NCI-H345 treated with DMSO at 0.1 percent for 48 hours (cell line): ENCODE measurements around the gene CDPF1.
A peak's percentile ranks its signal among the peaks of the same experiment; 100 is the strongest.

Experiments
- DNase-seq: peaks from one replicate; lab custom pipeline; 2025; ENCODE audit not compliant: unreplicated experiment; lab: John Stamatoyannopoulos, UW

Gene CDPF1, protein sequence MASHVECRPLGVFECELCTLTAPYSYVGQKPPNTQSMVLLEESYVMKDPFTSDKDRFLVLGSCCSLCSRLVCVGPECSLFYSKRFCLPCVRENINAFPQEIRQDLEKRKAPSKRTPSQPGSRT

DNA sequence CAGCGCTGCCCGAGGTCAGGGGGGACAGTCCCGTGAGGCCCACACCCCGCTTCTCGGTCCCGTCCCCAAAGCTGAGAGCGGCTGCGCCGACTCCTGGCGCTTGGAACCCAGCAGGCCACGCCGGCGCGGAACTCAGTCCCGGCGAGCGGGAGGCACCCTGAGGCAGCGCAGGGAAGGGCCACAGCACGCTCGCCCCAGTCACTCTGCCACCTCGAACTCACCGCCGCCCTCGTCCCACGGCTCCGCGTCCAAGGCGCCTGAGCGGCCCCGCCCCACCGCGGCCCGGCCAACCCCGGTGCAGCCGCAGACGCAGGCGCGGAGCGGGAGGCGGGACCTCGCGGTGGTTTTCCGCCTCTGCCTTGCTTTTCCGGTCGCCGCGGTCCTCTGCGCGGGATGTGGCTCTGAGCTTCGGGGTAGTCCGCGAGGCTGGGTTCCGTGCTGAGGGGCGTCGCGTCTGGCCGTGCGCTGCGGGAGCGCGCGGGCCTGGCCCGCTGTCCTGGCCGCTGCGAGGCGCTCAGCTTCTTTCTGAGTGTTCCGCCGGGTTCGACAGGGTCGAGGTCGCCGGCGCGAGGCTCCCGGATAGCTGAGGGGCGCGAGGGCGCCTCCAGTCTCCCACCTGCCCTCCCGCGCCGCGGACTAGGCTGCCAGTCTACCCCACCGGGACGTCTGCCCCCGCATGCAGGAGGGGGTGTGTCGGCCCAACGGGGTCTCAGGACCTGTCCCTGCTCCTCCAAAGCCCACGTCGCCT, at the start of gene CDPF1:
Gene CDPF1 (minus strand): TSS at position 259 of the 748 bp plus-strand sequence. CDS start 2,009 bp downstream, outside the sequence.
- peak; percentile 46 for DNase-seq

DNA sequence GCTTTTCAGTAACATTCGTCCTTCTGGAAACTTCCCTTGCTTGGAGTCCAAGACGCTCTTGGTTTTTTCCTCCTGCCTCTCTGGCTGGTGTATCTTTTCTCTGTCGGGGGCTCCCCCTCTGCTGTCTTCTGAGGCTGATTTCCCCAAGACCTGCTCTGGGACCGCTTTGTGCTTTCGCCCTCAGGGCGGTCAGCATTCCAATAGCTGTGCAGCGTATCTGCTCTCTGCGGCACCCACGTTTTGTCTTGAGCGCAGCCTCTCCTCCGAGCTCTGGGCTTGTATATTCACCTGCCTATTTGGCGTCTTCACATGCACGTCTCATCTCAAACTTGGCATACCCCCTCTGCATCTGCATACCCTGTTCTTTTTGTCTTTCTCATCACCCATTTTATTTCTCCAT, 49.0 kb upstream of the CDPF1 start:
- DNase-seq: no peak

DNA sequence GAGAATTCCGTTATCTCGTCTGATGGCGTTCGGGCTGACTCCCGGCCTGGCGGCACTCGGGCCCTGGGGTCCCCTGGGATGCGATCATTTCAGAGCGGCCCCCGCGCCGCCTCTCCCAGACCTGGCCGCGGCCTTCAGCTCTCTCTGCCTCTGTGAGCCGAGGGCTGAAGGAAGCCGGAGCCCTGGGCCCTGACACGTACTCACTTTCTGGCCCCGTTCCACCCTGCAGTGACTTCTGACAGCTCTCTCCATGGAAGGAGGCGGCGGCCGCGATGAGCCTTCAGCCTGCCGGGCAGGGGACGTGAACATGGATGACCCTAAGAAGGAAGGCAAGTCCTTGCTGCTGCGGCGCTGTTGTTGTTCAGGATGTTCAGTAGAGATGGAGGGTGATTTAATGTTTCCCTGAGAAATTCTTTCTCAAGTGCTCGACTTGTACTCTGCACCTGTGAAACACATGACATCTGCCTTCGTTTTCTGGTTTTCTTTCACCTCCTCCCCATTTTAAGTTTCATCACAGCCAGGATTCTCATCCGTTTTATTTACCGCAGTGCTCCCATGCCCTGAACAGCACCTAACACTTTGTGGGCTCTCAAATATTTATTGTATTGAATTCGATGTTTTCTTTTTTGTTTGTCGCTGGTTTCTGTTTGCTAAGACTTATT, 47.2 kb upstream of the CDPF1 start:
- DNase-seq: no peak

DNA sequence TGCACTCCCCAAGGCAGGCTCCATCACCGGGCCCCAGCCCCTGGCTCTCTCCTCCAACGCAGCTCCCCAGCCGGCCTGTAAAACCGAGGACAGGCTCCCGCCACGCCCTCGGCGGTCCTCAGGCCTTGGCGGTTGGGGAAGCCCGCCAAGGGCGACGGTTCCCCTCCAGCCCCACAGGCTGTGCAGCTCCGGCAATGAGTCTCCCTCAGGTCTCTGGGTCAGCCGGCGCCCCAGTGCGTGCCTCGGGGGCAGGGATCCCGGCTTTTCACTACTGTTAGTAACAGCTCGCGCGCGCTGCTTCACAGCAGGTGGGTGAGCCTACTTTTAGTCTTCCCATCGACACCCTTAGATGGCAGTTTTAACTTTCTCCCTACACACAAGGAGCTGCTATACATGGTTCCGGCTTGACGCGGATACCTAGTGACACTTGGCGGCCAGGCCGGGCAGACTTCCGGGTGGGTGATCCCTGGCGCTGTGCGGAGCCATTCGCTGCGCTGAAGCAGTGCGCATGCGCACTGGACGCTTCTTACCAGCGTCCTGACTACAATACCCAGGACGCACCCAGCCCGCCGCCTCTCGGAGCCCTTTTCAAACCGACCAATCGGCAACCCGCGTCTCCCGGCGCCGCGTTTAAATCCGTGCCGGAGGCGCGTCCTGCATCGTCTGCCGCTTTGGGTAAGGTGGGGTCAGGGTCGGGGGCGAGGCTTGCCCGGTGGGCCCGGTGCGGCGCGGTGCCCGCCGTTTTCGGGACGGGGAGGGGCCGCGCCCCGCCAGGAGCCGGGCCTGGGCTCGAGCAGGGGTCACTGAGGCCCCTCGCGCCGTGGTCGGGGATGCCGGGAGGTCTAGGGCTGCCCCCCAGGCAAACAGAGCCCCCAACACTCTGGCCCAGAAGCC, 46.4 kb upstream of the CDPF1 start, which contains the start of gene GTSE1:
Gene GTSE1 (plus strand): TSS at position 614 of the 894 bp plus-strand sequence. CDS start 531 bp downstream, outside the sequence.
- DNase-seq: peak; percentile 83

DNA sequence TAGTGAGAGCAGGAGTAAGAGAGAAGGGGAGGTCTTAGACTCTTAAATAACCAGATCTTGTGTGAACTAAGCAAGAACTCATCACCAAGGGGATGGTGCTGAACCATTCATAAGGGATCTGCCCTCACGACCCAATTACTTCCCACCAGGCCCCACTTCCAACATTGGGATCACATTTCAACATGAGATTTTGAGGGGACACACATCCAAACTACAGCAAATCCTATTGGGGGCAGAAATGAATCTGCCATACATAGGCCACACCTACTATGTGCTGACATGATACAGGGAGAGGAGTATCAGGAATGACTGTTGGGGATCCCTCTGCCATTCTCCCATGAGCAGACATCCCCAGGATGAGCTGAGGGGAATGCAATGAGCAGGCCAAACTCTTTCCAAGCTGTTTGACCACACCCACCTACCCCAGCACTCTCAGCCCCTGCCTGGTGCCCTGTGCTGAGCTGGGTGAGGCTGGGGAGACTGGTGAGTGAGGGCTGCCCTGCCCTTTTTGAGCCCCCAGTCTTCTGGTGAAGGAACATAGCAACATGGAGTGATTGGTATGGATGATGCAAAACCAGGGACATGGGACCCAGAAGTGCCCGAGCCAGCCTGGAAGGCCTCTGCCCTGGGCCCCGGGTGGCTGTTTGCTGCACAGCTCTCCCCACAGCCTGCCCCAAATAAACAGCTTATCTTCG, 45.3 kb upstream of the CDPF1 start:
- no peak for DNase-seq

DNA sequence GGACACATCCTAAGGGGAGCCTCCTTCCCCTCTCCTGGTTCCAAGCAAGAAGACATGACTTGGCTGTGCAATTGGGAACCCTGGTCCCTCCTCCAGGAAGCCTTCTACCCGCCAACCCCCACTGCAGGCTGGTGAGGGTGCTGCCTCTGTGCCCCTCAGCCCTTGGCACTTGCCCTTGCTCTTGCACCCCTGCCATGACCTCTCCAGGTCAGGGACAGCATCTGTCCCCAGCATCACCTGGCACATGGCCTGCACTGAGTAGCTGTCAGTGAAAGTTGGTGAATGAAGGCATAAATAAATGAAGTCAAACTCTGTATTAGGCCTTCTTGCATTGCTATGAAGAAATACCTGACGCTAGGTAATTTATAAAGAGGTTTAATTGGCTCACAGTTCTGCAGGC, 44.7 kb upstream of the CDPF1 start:
- DNase-seq: no peak

DNA sequence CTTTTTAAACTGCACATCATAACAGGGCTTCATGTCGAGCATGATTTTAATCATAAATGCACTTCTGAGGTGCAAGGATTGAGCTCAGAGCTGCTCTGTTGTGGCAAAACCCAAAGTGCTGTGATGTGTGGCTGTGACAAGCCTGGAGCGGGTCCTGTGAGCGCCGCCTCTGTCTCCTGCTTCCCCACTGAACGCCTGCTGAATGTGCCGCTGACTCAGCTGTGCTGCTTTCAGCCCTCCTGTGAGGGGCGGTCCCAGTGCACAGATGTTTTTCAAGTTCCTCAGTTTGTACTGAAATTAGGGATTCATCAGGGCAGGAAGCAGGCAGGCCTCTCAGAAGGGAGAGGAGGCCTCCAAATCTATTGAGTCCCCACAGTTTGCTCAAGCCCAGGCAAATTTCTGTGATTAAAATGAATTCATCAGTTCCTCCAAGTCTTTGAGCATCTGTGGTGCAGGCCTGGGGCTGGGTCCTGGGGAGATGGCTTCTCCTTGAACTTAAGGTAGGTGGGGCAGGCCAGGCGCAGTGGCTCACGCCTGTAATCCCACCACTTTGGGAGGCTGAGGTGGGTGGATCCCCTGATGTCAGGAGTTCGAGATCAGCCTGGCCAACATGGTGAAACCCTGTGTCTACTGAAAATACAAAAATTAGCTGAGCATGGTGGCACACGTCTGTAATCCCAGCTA, 43.6 kb upstream of the CDPF1 start:
- DNase-seq: no peak

DNA sequence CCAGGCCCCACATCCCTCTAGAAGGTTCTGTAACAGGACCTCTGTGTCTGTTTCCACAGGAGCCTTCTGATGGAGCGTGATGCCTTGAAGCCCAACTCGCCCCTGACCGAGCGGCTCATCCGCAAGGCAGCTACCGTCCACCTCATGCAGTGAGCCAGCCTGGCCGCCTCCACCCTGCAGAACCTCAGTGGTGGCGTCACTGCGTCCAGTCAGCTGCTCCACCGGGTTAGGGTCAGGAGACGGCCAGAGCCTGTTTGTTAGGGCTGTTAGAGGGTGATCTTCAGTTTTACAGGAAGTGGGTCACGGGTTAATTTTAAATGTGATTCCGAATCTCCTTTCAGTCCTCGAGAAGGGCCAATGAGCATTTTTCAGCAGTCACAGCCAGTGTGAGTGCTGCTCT, 42.6 kb upstream of the CDPF1 start:
- DNase-seq: no peak

DNA sequence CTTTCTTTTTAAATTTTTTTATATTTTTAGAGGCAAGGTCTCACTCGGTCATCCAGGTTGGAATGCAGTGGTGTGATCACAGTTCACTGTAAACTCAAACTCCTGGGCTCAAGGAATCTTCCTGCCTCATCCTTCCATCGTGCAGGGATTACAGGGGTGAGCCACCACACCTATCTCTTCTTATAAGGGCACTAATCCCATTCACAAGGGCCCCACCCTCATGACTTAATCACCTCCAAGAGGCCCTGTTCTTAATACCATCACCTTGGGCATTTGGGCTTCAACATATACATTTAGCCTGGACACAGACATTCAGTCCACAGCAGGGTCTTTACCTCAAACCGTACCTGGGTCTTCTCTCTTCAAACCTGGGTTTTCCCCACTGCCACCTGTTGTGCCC, 42.1 kb upstream of the CDPF1 start:
- no peak for DNase-seq

DNA sequence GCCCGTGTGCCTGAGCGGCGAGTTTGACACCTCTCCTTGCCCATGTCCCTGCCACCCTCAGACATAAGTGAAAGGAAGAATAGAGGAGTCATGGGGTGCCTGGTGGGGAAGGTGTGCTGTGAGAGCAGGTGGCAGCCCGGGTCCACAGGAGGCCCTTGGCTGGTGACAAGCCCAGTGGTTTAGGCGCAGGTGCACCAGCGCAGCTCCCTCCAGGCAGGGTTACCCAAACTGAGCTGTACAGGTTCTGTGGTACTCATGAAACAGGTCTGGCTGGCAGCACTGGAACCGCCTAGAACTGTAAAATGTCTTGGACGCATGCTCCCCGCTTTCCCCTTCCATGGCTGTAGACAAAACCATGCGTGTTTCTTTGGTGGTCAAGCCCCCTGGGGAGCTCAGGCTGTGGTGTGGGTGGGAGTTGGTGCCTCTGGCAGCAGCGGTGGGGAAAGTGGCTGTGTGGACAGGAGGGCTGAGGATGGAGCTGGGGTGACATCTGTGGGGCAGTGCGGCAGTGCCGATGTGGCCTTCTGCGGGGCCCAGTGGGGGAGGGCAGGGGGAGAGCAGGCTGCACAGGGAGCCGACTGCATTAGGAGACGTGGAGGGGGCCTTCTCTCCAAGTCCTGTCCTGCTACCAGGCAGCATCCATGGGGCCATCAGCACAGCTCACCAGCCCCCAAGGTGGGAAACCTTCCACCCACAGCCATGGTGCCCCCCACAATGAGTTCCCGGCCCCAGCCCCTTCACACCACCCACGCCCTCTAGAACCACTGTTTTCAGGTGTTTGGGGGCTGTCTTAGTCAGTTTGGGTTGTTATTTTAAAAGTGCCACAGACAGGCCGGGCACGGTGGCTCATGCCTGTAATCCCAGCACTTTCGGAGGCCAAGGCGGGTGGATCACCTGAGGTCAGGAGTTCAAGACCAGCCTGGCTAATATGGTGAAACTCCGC, 41.0 kb upstream of the CDPF1 start:
- peak; percentile 71 for DNase-seq

DNA sequence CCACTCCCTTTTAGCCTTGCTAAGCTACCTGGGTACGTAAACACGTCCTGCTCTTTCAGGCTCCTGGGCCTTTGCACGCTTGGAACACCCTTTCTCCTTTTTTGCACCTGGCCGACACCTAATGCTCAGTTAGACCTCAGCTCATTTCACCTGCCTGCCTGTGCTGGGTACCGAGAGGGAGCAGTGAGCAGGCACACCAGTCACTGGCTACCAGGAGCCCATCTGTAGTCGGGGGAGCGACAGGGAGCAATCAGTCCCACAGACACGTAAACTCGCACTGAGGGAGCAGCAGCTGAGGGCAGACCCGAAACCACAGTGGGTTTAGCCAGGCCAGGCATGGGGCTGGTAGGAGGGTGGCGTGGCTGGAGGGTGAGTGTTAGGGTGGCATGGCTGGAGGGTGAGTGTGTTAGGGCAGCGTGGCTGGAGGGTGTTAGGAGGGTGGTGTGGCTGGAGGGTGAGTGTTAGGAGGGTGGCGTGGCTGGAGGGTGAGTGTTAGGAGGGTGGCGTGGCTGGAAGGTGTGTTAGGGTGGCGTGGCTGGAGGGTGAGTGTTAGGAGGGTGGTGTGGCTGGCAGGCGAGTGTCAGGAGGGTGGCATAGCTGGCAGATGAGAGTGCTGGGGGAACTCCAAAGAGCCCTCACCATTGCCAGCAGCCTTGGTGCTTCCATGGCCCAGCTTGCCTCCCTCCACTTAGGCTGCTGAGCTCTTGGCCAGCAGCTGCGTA, 40.2 kb upstream of the CDPF1 start:
- DNase-seq: no peak

DNA sequence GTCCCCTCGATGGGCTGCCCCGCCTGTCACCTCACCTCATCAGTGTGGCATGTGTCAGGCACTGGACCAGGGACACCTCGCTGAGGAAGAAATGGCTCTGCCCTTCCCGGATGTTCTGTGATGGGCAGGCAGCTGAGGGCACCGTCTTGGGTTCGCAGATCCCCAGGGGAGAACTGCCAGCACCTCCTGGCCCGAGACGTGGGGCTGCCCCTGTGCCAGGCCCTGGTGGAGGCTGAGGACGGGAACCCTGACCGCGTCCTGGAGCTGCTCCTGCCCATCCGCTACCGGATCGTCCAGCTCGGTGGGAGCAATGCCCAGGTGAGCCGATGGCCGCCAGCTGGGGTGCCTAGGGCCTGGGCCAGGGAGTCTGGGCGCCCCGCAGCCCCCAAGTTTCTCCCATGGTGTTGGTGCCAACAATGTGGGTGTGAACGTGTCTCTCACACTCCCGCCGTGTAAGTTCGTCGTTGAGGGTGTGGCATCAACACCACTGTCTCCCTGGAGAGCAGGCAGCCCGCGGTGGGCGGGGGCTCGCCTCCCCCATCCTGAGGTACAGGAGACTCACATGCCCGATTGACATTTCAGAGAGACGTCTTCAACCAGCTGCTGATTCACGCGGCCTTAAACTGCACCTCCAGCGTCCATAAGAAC, 39.3 kb upstream of the CDPF1 start:
- DNase-seq: no peak

DNA sequence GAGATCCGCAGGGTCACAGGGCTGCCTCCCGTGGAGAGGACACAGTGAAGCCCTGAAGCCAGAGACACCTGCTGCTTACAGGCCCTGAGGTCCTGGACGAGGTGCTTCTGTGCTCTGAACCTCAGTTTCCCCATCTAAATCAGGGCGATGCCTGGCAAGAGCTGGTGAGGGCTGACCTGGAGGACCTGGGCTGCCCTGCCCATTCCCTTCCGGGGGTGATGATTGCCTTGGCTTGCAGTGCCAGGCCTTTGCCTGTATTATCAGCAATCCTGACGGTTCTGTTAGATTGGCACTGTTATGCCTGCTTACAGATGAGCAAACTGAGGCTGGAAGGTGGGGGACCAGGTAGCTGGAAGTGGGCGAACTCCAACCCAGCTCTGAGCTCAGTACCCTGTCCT, 38.8 kb upstream of the CDPF1 start:
- no peak for DNase-seq

DNA sequence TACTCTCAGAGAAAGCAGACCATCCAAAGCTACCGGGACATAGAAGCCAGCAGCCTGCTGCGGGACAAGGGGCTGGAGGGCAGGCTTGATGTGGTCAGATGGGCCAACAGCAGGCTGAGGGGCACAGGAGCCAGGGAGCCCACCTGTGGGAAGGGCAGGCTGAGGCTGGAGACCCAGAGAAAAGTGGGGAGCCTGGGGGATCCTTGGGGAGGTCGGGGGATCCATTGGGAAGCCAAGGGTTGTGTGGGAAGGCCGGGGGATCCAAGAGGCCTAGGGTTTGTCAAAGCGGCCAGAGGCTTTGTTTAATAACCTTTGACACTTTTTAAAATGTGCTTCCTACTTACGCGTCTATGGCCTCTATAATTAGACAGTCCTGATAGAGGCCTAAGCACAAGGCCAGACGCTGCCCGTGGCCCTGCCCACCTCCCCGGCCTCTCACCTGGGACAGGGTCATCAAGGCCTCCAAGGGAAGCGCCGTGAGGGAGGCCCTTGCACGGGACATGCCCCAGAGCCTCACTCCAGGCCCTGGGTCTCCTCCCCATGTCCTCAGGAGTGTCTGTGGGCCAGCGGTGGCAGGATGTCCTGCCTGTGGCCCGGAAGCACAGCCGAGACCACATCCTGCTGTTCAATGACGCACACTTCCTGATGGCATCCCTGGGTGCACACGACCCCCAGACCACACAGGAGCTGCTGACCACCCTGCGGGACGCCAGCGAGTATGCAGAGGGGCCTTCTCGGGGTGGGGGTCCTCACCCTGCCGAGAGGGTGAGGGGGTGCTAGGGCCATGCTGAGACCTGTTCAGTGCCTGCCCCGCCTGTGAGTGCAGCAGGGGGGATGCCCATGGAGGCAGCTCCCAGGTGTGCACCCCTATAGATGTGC, 38.0 kb upstream of the CDPF1 start:
- no peak for DNase-seq

DNA sequence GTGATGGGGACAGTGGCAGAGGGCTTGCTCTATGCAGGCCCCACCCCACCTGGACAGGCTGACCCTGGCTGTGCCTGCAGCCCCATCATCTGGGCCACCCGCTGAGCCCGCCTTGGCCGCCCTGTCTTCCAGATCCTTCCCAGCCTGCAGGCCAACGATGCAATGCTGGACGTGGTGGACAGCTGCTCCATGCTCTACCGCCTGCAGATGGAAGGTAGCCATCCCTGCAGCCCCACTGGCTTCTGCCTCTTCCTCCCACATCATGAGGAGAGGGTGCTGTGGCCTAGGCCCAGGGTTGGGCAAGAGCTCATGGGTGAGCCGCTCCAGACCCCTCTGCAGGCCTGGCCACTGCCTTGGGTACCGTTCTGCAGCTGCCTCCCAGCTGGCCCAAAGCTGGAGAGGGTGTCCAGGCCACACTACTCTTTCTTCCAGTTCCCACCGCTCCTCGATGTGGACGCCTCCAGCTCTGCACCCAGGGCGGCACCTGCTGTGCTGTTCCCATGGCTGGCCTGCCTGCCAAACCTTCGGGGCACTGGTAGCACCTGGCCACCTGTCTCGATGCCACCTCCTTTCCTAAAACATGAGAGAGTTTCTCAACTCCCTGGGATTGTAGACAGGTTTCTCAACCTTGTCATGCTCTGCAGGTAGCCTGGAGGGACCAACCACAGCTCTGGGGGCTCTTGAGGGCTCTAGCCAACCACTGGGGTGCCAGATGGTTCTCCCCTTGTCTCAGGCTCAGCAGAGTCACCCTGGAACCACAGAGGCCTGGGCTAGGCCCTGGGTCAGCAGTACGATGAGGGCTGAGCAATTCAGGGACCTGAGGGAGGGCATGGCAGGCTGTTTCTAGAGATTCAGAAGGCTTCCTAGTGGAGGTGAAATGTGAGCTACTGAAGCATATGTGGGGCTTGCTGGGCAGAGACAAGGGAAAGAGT, 37.1 kb upstream of the CDPF1 start:
- DNase-seq: no peak

DNA sequence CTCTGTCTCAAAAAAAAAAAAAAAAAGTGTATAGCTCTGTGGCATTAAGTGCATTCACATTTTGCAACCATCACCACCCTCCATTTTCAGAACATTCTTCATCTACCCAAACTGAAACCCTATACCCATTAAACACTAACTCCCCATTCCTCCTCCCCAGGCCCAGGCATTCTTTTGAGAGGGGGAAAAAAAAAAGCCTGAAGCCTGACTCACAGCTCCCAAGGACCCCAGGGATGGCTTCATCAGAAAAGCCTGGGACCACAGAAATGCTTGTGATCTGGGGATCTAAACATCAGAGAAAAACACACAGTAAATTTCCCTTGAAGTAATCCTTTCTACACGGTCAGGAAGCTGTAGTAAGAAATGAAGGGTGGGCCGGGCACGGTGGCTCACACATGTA, 35.9 kb upstream of the CDPF1 start:
- no peak for DNase-seq
